Gastrocnemius medialis (tissue), 4 donors: ENCODE measurements around the gene NUDT13. TPM values are rescaled to one million over a fixed set of nuclear protein-coding genes. Genes with fewer than 3 reads are reported as not detected.
A peak's percentile ranks its signal among the peaks of the same experiment; 100 is the strongest.

Experiments
- ATAC-seq, 2 donors: fragments of 150-250 bp; one replicate each; pipeline ENCODE4 v1.9.1; 2016
- DNase-seq, 2 donors: peaks; one replicate each; pipeline ENCODE4 v3.0.0-alpha.2; 2019
- H3K27ac ChIP-seq, 4 donors: fragments of 200-600 bp; sonication (generic); 1 replicate in 1 of 4; 2 replicates in 3 of 4; pipeline ENCODE4 v1.5.1; 2016 to 2018; ENCODE audit warnings: mild to moderate bottlenecking in 2 of 4, moderate library complexity in 1 of 4
- H3K27me3 ChIP-seq, 3 donors: fragments of 200-600 bp; sonication (generic) in 2 of 3; 1 replicate in 1 of 3; 2 replicates in 2 of 3; pipeline versions ENCODE4 v1.5.1 to v1.6.0; 2016 to 2019; ENCODE audit warnings: mild to moderate bottlenecking in 1 of 3, moderate library complexity in 1 of 3
- H3K36me3 ChIP-seq, 2 donors: fragments of 200-600 bp; sonication (generic) in 1 of 2; one replicate each; pipeline ENCODE4 v1.5.1; 2017 to 2018
- H3K4me1 ChIP-seq, 2 donors: fragments of 200-600 bp; sonication (generic) in 1 of 2; one replicate each; pipeline ENCODE4 v1.5.1; 2016 to 2017; ENCODE audit warnings: mild to moderate bottlenecking in 2 of 2
- H3K4me3 ChIP-seq, 4 donors: fragments of 200-600 bp; sonication (generic) in 3 of 4; 1 replicate in 1 of 4; 2 replicates in 3 of 4; pipeline ENCODE4 v1.5.1; 2016 to 2019; ENCODE audit warnings: mild to moderate bottlenecking in 2 of 4
- H3K9me3 ChIP-seq, 3 donors: fragments of 200-600 bp; sonication (generic) in 2 of 3; 1 replicate in 1 of 3; 2 replicates in 2 of 3; pipeline ENCODE4 v1.5.1; 2016 to 2019
- POLR2A ChIP-seq, 2 donors: fragments of 450-650 bp; IDR thresholded peaks; one replicate each; pipeline ENCODE4 v1.6.1; 2017; ENCODE audit warnings: antibody characterized with exemption in 2 of 2, mild to moderate bottlenecking in 2 of 2, moderate library complexity in 2 of 2
- in situ Hi-C, 4 donors: fragments of 200-750 bp; cut with MboI; loops; one replicate each; pipeline versions ENCODE4 v1.15.0 to v1.8.0; 2017; ENCODE audit warnings: low sequenced_read_pairs in 4 of 4
- intact Hi-C: fragments of 100-400 bp; cut with DNase I; formaldehyde crosslinking; loops from one replicate; pipeline ENCODE4 v1.15.1; 2023; ENCODE audit warnings: low total_unique reads
- total RNA-seq, 4 donors: library from RNA; depleted of rRNA; stranded (reverse); fragments of >200 nt; gene quantifications; one replicate each; pipeline versions ENCODE4 v1.1.0 to v1.2.3, GENCODE V29; 2016
- TF ChIP-seq, protein P1 (sequence below), 5 experiments: fragments of 450-650 bp in 3 of 5; fragments of 200-600 bp in 2 of 5; sonication (generic) in 2 of 5; IDR thresholded peaks in 4 of 5; conservative IDR thresholded peaks in 1 of 5; 1 replicate in 4 of 5; 2 replicates in 1 of 5; pipeline ENCODE4 v1.5.1; 2016 to 2019; ENCODE audit warnings: antibody characterized with exemption in 5 of 5, mild to moderate bottlenecking in 3 of 5, moderate library complexity in 3 of 5

Gene NUDT13
- total RNA-seq, 4 donors from 2014 or later, result 1.7 to 5.3 (median 2.0) TPM

GRCh38 chr10:73166972-73167371, 56.7 kb downstream of the NUDT13 start:
- in situ Hi-C loops, result loop anchor here (10.0 to 25.0 kb wide), 3 partner anchors 72 to 805 kb away; partner anchors contain the start of genes DNAJB12 (in 4 of the 4) and P4HA1 (in 2 of the 4)
- Histone ChIP-seq H3K4me1 (peaks cover 26 to 45% of the 10 kb centered on the region in 2 donors), H3K4me3 (peak overlapping the region; percentile 78 to 96 (median 83)), H3K36me3 (peaks cover 0 to 18% of the 10 kb centered on the region in 2 donors), H3K9me3 (no peaks in the 10 kb centered on the region), H3K27me3 (no peaks in the 10 kb centered on the region), H3K27ac (peak overlapping the region; percentile 93 to 97 (median 94))
- intact Hi-C loops, result loop anchor here (5.0 kb wide), 2 partner anchors 35 to 475 kb away; partner anchors contain the start of gene MCU
- TF ChIP-seq, protein P1, sequence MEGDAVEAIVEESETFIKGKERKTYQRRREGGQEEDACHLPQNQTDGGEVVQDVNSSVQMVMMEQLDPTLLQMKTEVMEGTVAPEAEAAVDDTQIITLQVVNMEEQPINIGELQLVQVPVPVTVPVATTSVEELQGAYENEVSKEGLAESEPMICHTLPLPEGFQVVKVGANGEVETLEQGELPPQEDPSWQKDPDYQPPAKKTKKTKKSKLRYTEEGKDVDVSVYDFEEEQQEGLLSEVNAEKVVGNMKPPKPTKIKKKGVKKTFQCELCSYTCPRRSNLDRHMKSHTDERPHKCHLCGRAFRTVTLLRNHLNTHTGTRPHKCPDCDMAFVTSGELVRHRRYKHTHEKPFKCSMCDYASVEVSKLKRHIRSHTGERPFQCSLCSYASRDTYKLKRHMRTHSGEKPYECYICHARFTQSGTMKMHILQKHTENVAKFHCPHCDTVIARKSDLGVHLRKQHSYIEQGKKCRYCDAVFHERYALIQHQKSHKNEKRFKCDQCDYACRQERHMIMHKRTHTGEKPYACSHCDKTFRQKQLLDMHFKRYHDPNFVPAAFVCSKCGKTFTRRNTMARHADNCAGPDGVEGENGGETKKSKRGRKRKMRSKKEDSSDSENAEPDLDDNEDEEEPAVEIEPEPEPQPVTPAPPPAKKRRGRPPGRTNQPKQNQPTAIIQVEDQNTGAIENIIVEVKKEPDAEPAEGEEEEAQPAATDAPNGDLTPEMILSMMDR (IDR thresholded peaks at IDR 0.05 in 4 of 5, conservative IDR thresholded peaks at IDR 0.05 in 1 of 5), result no peak
- no peak for TF ChIP-seq POLR2A (IDR thresholded peaks at IDR 0.05)
- DNase-seq (no peak), ATAC-seq (no peak)

- DNase-seq, result no peak
- no peaks in the 10 kb centered on the region for H3K9me3 ChIP-seq
- in situ Hi-C loops (loop anchor here (10.0 to 25.0 kb wide), 3 partner anchors 73 to 805 kb away; partner anchors contain the start of genes DNAJB12 (in 4 of the 4) and P4HA1 (in 2 of the 4)), intact Hi-C loops (loop anchor here (5.0 kb wide), 2 partner anchors 35 to 475 kb away; partner anchors contain the start of gene MCU)
- peak in 1 of 2 donors; percentile 4 for ATAC-seq
- H3K36me3 ChIP-seq, result peaks cover 0 to 13% of the 10 kb centered on the region in 2 donors
- peak overlapping the region; percentile 93 to 97 (median 94) for H3K27ac ChIP-seq
- H3K27me3 ChIP-seq, result no peaks in the 10 kb centered on the region
- no peak for TF ChIP-seq POLR2A (IDR thresholded peaks at IDR 0.05)
- TF ChIP-seq, protein P1 (IDR thresholded peaks at IDR 0.05 in 4 of 5, conservative IDR thresholded peaks at IDR 0.05 in 1 of 5), result no peak
- H3K4me3 ChIP-seq, result peak overlapping the region; percentile 78 to 96 (median 83)
- peaks cover 26 to 41% of the 10 kb centered on the region in 2 donors for H3K4me1 ChIP-seq
These were observed 57.2 kb downstream of the NUDT13 start for GRCh38 chr10:73167458-73167782.

GRCh38 chr10:73167783-73168464, 57.7 kb downstream of the NUDT13 start, which contains the start of the genes ECD and FAM149B1:
Gene ECD, minus strand, starts transcription at chr10:73168008. Its CDS starts 4,071 bp downstream, at chr10:73163937.
Gene FAM149B1, plus strand, starts transcription at chr10:73168119. Its CDS starts 221 bp downstream, at chr10:73168340.
- intact Hi-C loops, result loop anchor here (1.0 to 5.0 kb wide), 4 partner anchors 36 to 476 kb away; partner anchors contain the start of genes MCU, MRPS16 and P4HA1
- Histone ChIP-seq H3K27me3 (no peaks in the 10 kb centered on the region), H3K4me1 (peaks cover 26 to 37% of the 10 kb centered on the region in 2 donors), H3K4me3 (peak within 1 kb of the TSS; percentile 78 to 96 (median 83)), H3K36me3 (peaks cover 0 to 8% of the 10 kb centered on the region in 2 donors), H3K9me3 (no peaks in the 10 kb centered on the region), H3K27ac (peak within 1 kb of the TSS; percentile 93 to 97 (median 94))
- ATAC-seq (peak; percentile 98), DNase-seq (peak; percentile 86 to 92)
- peak; percentile 92 to 96 for TF ChIP-seq POLR2A (IDR thresholded peaks at IDR 0.05)
- TF ChIP-seq, protein P1 (IDR thresholded peaks at IDR 0.05 in 4 of 5, conservative IDR thresholded peaks at IDR 0.05 in 1 of 5), result peak; percentile 28 to 62 (median 42)
- in situ Hi-C loops, result loop anchor here (10.0 to 25.0 kb wide), 3 partner anchors 73 to 806 kb away; partner anchors contain the start of genes DNAJB12 (in 4 of the 4) and P4HA1 (in 2 of the 4)

DNA sequence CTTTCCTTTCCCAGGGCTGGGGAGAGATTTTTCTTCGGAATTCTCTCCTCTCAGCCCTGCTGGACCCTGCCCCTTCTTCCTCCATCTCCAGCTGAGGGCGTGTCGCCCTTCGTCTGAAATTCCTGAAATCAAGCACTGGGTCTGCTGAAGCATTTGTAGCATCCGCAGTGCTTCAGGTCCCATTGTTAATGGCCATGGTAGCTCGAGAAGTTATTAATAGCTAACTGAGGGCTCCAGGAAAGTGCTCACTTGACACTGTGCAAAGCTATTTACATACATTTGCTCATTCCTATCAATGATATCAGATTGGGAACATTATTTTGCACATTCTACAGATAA, 58.2 kb downstream of the NUDT13 start:
- Histone ChIP-seq H3K4me1 (peaks cover 26 to 32% of the 10 kb centered on the region in 2 donors), H3K27ac (peak overlapping the region; percentile 93 to 97 (median 94)), H3K27me3 (no peaks in the 10 kb centered on the region), H3K9me3 (no peaks in the 10 kb centered on the region), H3K4me3 (peak overlapping the region; percentile 78 to 96 (median 83)), H3K36me3 (peaks cover 0 to 3% of the 10 kb centered on the region in 2 donors)
- ATAC-seq (peak in 1 of 2 donors; percentile 21), DNase-seq (no peak)
- in situ Hi-C loops, result loop anchor here (10.0 to 25.0 kb wide), 3 partner anchors 74 to 806 kb away; partner anchors contain the start of genes DNAJB12 (in 4 of the 4) and P4HA1 (in 2 of the 4)
- intact Hi-C loops, result loop anchor here (1.0 to 5.0 kb wide), 4 partner anchors 36 to 476 kb away; partner anchors contain the start of genes MCU, MRPS16 and P4HA1
- TF ChIP-seq, protein P1 (IDR thresholded peaks at IDR 0.05 in 4 of 5, conservative IDR thresholded peaks at IDR 0.05 in 1 of 5), result no peak
- TF ChIP-seq POLR2A (IDR thresholded peaks at IDR 0.05), result no peak
